Activated CD4-positive, alpha-beta T cell treated with anti-CD3 and anti-CD28 coated beads for 1 hour (primary cell): ENCODE results near the gene FRG2.
"Not testable (repeated sequence)": the region's sequence is repeated elsewhere in the genome, so short reads cannot be mapped to it uniquely, and the experiment has no call there.

Experiments
- DNase-seq: peaks from one replicate; pipeline ENCODE4 v3.0.0-alpha.2; 2020

Gene FRG2

GRCh38 chr4:190027156-190027555 is at the start of gene FRG2:
FRG2 (minus strand) TSS chr4:190027256; CDS start chr4:190027204, 52 bp downstream.
- not testable (repeated sequence) for DNase-seq

GRCh38 chr4:190068351-190068750 is 41.3 kb upstream of the FRG2 start:
- DNase-seq: not testable (repeated sequence)

- DNase-seq: not testable (repeated sequence)
These were observed 37.7 kb upstream of the FRG2 start for GRCh38 chr4:190064805-190065204.

GRCh38 chr4:190064342-190064741 is 37.3 kb upstream of the FRG2 start, which contains the start of gene DBET:
DBET (plus strand) TSS chr4:190064502.
- DNase-seq: not testable (repeated sequence)

- not testable (repeated sequence) for DNase-seq
These were observed 31.9 kb upstream of the FRG2 start for GRCh38 chr4:190058997-190059396.

GRCh38 chr4:190049378-190050239 is 22.6 kb upstream of the FRG2 start:
- not testable (repeated sequence) for DNase-seq

- not testable (repeated sequence) for DNase-seq
These were observed 20.6 kb upstream of the FRG2 start for GRCh38 chr4:190047627-190048026.

GRCh38 chr4:190040873-190041272 is 13.8 kb upstream of the FRG2 start:
- not testable (repeated sequence) for DNase-seq

GRCh38 chr4:190037704-190038388 is 10.8 kb upstream of the FRG2 start:
- not testable (repeated sequence) for DNase-seq

- not testable (repeated sequence) for DNase-seq
These were observed 4.2 kb upstream of the FRG2 start for GRCh38 chr4:190031264-190031663.

- not testable (repeated sequence) for DNase-seq
These were observed 4.3 kb downstream of the FRG2 start for GRCh38 chr4:190022614-190023281.

GRCh38 chr4:190021973-190022372 is 5.1 kb downstream of the FRG2 start:
- DNase-seq: not testable (repeated sequence)

- DNase-seq: no peak
These were observed 6.0 kb downstream of the FRG2 start for GRCh38 chr4:190020790-190021717.

- not testable (repeated sequence) for DNase-seq
These were observed 7.1 kb downstream of the FRG2 start for GRCh38 chr4:190019859-190020463.

GRCh38 chr4:190019023-190019858 is 7.8 kb downstream of the FRG2 start:
- DNase-seq: no peak

GRCh38 chr4:190018201-190018920 is 8.7 kb downstream of the FRG2 start:
- DNase-seq: no peak

- DNase-seq: no peak
These were observed 9.5 kb downstream of the FRG2 start for GRCh38 chr4:190017357-190018200.

- DNase-seq: no peak
These were observed 10.4 kb downstream of the FRG2 start for GRCh38 chr4:190016369-190017289.
